B cell (primary cell): ENCODE data around the gene NMT2. TPM values are rescaled to one million over a fixed set of nuclear protein-coding genes. Genes with fewer than 3 reads are reported as not detected.

Source experiments
- ATAC-seq: fragments of 200-7000 bp; cut with Tn5 transposase; one replicate; pipeline ENCODE4 v1.10.0; 2021; ENCODE audit warnings: low read depth, mild to moderate bottlenecking, moderate number of reproducible peaks, moderate library complexity
- CTCF ChIA-PET: fragments of 350-600 bp; sonication (Branson Sonifier 250); formaldehyde crosslinking; loops from one replicate; lab custom pipeline; 2021; ENCODE audit warnings: antibody characterized with exemption, inconsistent platforms; lab: Charles Lee
- POLR2A ChIA-PET: fragments of 350-600 bp; sonication (Branson Sonifier 250); formaldehyde crosslinking; loops from one replicate; lab custom pipeline; 2021; ENCODE audit warnings: antibody characterized with exemption; lab: Charles Lee
- DNase-seq: peaks from one replicate; pipeline ENCODE4 v3.0.0; 2013
- H2AFZ ChIP-seq: 2 replicates; pipeline ENCODE4 v1.6.1; 2012; ENCODE audit warnings: mild to moderate bottlenecking, low read depth, low read length; ENCODE audit not compliant: insufficient read depth, poor library complexity, severe bottlenecking
- H3K27ac ChIP-seq, 2 donors: 1 replicate in 1 of 2; 2 replicates in 1 of 2; pipeline ENCODE4 v1.5.1; 2012 to 2013; ENCODE audit warnings: low read length in 2 of 2, mild to moderate bottlenecking in 2 of 2, moderate library complexity in 1 of 2
- H3K27me3 ChIP-seq, 4 experiments: fragments of 200-600 bp in 1 of 4; sonication (generic) in 1 of 4; replicated peaks in 1 of 4; 1 replicate in 2 of 4; 2 replicates in 2 of 4; pipeline versions ENCODE4 v1.6.1 to v1.7.0; 2013 to 2016; ENCODE audit warnings: low read length in 3 of 4, mild to moderate bottlenecking in 2 of 4, mixed read lengths in 1 of 4, moderate library complexity in 1 of 4; ENCODE audit not compliant: insufficient read depth in 4 of 4, control insufficient read depth in 3 of 4; ENCODE audit errors: control extremely low read depth in 1 of 4
- H3K36me3 ChIP-seq, 2 experiments: replicated peaks in 1 of 2; 1 replicate in 1 of 2; 2 replicates in 1 of 2; pipeline versions ENCODE4 v1.6.1 to v1.7.1; 2013; ENCODE audit warnings: low read length in 1 of 2; ENCODE audit not compliant: insufficient read depth in 2 of 2, control insufficient read depth in 1 of 2; ENCODE audit errors: control extremely low read depth in 1 of 2, extremely low read depth in 1 of 2
- H3K4me1 ChIP-seq, 2 donors: fragments of 200-600 bp in 1 of 2; sonication (generic) in 1 of 2; 1 replicate in 1 of 2; 2 replicates in 1 of 2; pipeline versions ENCODE4 v1.5.1 to v1.6.1; 2013 to 2017; ENCODE audit warnings: low read length in 2 of 2; ENCODE audit not compliant: control insufficient read depth in 2 of 2, insufficient read depth in 2 of 2
- H3K4me2 ChIP-seq: replicated peaks from 2 replicates; pipeline ENCODE3; 2012; ENCODE audit warnings: mild to moderate bottlenecking, low read depth, low read length; ENCODE audit not compliant: poor library complexity, severe bottlenecking
- H3K4me3 ChIP-seq, 5 experiments: fragments of 200-600 bp in 1 of 5; sonication (generic) in 1 of 5; 1 replicate in 3 of 5; 2 replicates in 2 of 5; pipeline versions ENCODE4 v1.5.1 to v1.7.0; 2011 to 2016; ENCODE audit warnings: low read length in 4 of 5, mild to moderate bottlenecking in 4 of 5, low read depth in 2 of 5, control low read depth in 1 of 5, moderate library complexity in 1 of 5; ENCODE audit not compliant: insufficient read depth in 1 of 5; ENCODE audit errors: control extremely low read depth in 1 of 5, extremely low read depth in 1 of 5
- H3K79me2 ChIP-seq: fragments of 200-600 bp; sonication (generic); one replicate; pipeline ENCODE4 v1.6.0; 2016; ENCODE audit warnings: low read length; ENCODE audit not compliant: control insufficient read depth, insufficient read depth
- H3K9ac ChIP-seq: fragments of 200-600 bp; sonication (generic); 2 replicates; pipeline ENCODE4 v1.6.1; 2017; ENCODE audit warnings: mild to moderate bottlenecking, low read length, moderate library complexity
- H3K9me3 ChIP-seq, 3 donors: one replicate each; pipeline versions ENCODE4 v1.6.1 to v1.7.1; 2013; ENCODE audit warnings: low read length in 2 of 3; ENCODE audit not compliant: control insufficient read depth in 2 of 3, insufficient read depth in 1 of 3; ENCODE audit errors: control extremely low read depth in 1 of 3
- H4K20me1 ChIP-seq: 2 replicates; pipeline ENCODE4 v1.6.0; 2012; ENCODE audit warnings: mild to moderate bottlenecking, low read length; ENCODE audit not compliant: insufficient read depth, control insufficient read depth, poor library complexity, severe bottlenecking
- H3K27ac Mint-ChIP-seq: one replicate; pipeline ENCODE4 v1.8.0; 2021; ENCODE audit warnings: mixed read lengths
- H3K27me3 Mint-ChIP-seq: one replicate; pipeline ENCODE4 v1.8.0; 2021; ENCODE audit warnings: mixed read lengths
- H3K4me1 Mint-ChIP-seq: one replicate; pipeline ENCODE4 v1.8.0; 2021; ENCODE audit warnings: mixed read lengths
- H3K4me3 Mint-ChIP-seq: one replicate; pipeline ENCODE4 v1.8.0; 2021; ENCODE audit warnings: mixed read lengths
- H3K9me3 Mint-ChIP-seq: one replicate; pipeline ENCODE4 v1.8.0; 2022; ENCODE audit warnings: mixed read lengths; ENCODE audit not compliant: insufficient read depth
- EZH2 ChIP-seq: IDR thresholded peaks from 2 replicates; pipeline ENCODE4 v1.6.1; 2012; ENCODE audit warnings: borderline replicate concordance, low read depth, mild to moderate bottlenecking, moderate library complexity, low read length; ENCODE audit not compliant: insufficient read depth, poor library complexity, severe bottlenecking
- WGBS: methylation state at CpG from one replicate; pipeline ENCODE4 v1.1.5; 2013; ENCODE audit warnings: missing lambda C conversion rate; ENCODE audit not compliant: insufficient coverage; 5-methylcytosine and 5-hydroxymethylcytosine counted together
- intact Hi-C: fragments of 100-400 bp; cut with micrococcal nuclease; formaldehyde crosslinking; loops from one replicate; pipeline ENCODE4 v1.10.0; 2022
- polyA plus RNA-seq: library from polyadenylated mRNA; depleted of rRNA; stranded (reverse); fragments of >200 nt; gene quantifications from 2 replicates; pipeline ENCODE4 v1.2.3, GENCODE V29; 2012
- total RNA-seq, 2 donors: library from RNA; stranded (reverse); fragments of 120-200 nt in 1 of 2; gene quantifications; 1 replicate in 1 of 2; 2 replicates in 1 of 2; pipeline versions ENCODE4 v1.2.3 to v1.2.4, GENCODE V29; 2013 to 2022
- TF ChIP-seq, protein P1 (sequence below): fragments of 200-600 bp; IDR thresholded peaks from one replicate; pipeline ENCODE4 v1.8.0; 2022; ENCODE audit warnings: antibody characterized with exemption, mild to moderate bottlenecking

NMT2 gene
- total and polyA plus RNA-seq, 2 donors (not counting 1 experiment from before 2014, with no cell fraction given): 2.8 to 73.3 TPM

DNA sequence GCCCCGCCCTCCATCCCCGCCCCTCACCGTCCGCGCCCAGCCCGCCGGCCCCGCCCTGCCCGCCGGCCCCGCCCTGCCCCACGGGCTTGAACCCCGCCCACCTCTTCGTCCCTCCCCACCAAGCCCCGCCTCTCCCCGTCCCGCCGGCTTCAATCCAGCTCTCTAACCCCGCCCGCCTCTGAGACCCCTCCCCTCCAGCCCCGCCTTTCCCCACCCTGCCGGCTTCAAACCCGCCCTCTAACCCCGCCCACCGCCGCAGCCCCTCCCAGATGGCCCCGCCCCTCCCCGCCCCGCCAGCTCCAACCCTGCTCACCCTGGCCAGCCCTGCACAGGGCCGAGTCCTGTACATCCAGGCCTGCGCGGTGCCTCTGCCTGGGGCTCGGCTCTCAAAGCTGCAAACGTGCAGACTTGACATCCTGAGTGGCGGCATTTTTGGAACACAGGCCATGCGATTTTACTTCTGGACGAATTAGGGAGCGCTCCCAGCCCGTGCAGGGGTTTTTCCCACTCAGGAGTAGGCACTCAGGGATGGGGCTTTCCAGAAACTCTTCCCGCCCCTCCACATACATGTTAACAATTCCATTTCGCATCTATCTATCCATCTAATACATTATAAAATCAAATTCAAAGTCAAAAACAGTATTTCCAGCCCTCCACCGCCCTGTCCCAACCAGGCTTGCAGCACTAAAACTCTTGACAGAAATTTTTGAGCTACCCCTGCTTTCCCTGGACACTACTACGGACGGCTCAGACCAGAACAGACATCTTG is 477 bp upstream of the NMT2 start:
- peak overlapping the region; percentile 74 for H3K4me2 ChIP-seq
- Mint-ChIP-seq H3K4me1 (peaks cover 29% of the 10 kb centered on the region), H3K9me3 (no peaks in the 10 kb centered on the region), H3K27ac (no peak overlapping the region), H3K4me3 (peak overlapping the region; percentile 59), H3K27me3 (peaks cover 7% of the 10 kb centered on the region)
- H3K9me3 ChIP-seq: no peaks in the 10 kb centered on the region
- POLR2A ChIA-PET: interaction anchor here (0.6 to 3.2 kb wide), 5 partner anchors 10 to 72 kb away, joined by 3 to 24 read pairs (median 5); partner anchors contain the start of gene RPP38
- 42% methylated on average over 17 of the region's 44 CpGs for WGBS
- DNase-seq: peak; percentile 94
- TF ChIP-seq, protein P1, sequence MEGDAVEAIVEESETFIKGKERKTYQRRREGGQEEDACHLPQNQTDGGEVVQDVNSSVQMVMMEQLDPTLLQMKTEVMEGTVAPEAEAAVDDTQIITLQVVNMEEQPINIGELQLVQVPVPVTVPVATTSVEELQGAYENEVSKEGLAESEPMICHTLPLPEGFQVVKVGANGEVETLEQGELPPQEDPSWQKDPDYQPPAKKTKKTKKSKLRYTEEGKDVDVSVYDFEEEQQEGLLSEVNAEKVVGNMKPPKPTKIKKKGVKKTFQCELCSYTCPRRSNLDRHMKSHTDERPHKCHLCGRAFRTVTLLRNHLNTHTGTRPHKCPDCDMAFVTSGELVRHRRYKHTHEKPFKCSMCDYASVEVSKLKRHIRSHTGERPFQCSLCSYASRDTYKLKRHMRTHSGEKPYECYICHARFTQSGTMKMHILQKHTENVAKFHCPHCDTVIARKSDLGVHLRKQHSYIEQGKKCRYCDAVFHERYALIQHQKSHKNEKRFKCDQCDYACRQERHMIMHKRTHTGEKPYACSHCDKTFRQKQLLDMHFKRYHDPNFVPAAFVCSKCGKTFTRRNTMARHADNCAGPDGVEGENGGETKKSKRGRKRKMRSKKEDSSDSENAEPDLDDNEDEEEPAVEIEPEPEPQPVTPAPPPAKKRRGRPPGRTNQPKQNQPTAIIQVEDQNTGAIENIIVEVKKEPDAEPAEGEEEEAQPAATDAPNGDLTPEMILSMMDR: no peak
- no peak for TF ChIP-seq EZH2
- no peaks in the 10 kb centered on the region for H3K79me2 ChIP-seq
- peak overlapping the region; percentile 54 for H2AFZ ChIP-seq
- H3K4me1 ChIP-seq: peaks cover 21 to 24% of the 10 kb centered on the region in 2 donors
- no peak overlapping the region for H3K27ac ChIP-seq
- CTCF ChIA-PET: interaction anchor here (0.5 to 4.0 kb wide), 4 partner anchors 27 to 115 kb away, joined by 3 to 21 read pairs (median 4); no protein-coding TSS in a partner anchor
- peak; percentile 87 for ATAC-seq
- H4K20me1 ChIP-seq: no peaks in the 10 kb centered on the region
- intact Hi-C loops: loop anchor here (1.0 to 5.0 kb wide), 9 partner anchors 28 to 1582 kb away; partner anchors contain the start of genes ACBD7, DCLRE1C, PRPF18 and RPP38
- H3K36me3 ChIP-seq: no peaks in the 10 kb centered on the region
- H3K27me3 ChIP-seq: no peaks in the 10 kb centered on the region
- H3K4me3 ChIP-seq: peak overlapping the region in 4 of 5 experiments; percentile 19 to 52 (median 32)
- H3K9ac ChIP-seq: no peak overlapping the region
